Right renal pelvis (tissue), 4 donors: ENCODE data around the gene RND1. TPM values are rescaled to one million over a fixed set of nuclear protein-coding genes. Genes with fewer than 3 reads are reported as not detected.
A peak's percentile ranks its signal among the peaks of the same experiment; 100 is the strongest.
"Not testable (repeated sequence)": the region's sequence is repeated elsewhere in the genome, so short reads cannot be mapped to it uniquely, and the experiment has no call there.

Source experiments
- DNase-seq, 4 donors: peaks; one replicate each; pipeline ENCODE4 v3.0.0-alpha.2; 2013; ENCODE audit warnings: low read depth in 4 of 4, low spot score in 3 of 4, missing footprints in 1 of 4
- polyA plus RNA-seq, 4 donors: library from polyadenylated mRNA; unstranded; fragments of 120-200 nt; gene quantifications; one replicate each; pipeline ENCODE4 v1.2.1, GENCODE V29; 2013; ENCODE audit not compliant: insufficient read length in 4 of 4

RND1 gene
- polyA plus RNA-seq: 1 to 10 TPM; 2.6 to 4.2 (median 3.6) TPM

GRCh38 chr12:48865281-48866051, at the start of gene RND1:
Gene RND1 (minus strand): TSS chr12:48865870. CDS start chr12:48865767, 103 bp downstream.
- peak; percentile 77 to 87 (median 86) for DNase-seq

- no peak for DNase-seq
Measured at GRCh38 chr12:48910196-48910595, 44.5 kb upstream of the RND1 start.

- not testable (repeated sequence) for DNase-seq
Measured at GRCh38 chr12:48909698-48910097, 44.0 kb upstream of the RND1 start.

- DNase-seq: no peak
Measured at GRCh38 chr12:48907245-48907644, 41.6 kb upstream of the RND1 start.

- DNase-seq: peak; percentile 77 to 92 (median 84)
Measured at GRCh38 chr12:48903982-48904411, 38.3 kb upstream of the RND1 start.

GRCh38 chr12:48903363-48903981, 37.8 kb upstream of the RND1 start:
- no peak for DNase-seq

GRCh38 chr12:48901278-48901677, 35.6 kb upstream of the RND1 start:
- DNase-seq: no peak

- DNase-seq: no peak
Measured at GRCh38 chr12:48899651-48900050, 34.0 kb upstream of the RND1 start.

- no peak for DNase-seq
Measured at GRCh38 chr12:48894271-48894670, 28.6 kb upstream of the RND1 start.

- DNase-seq: peak in 3 of 4 donors; percentile 60 to 74 (median 69)
Measured at GRCh38 chr12:48890657-48891418, 25.2 kb upstream of the RND1 start.

GRCh38 chr12:48889679-48890078, 24.0 kb upstream of the RND1 start:
- no peak for DNase-seq

GRCh38 chr12:48883305-48884161, 17.9 kb upstream of the RND1 start:
- DNase-seq: no peak

GRCh38 chr12:48882972-48883304, 17.3 kb upstream of the RND1 start:
- DNase-seq: no peak

GRCh38 chr12:48882315-48882687, 16.6 kb upstream of the RND1 start:
- DNase-seq: no peak

- DNase-seq: no peak
Measured at GRCh38 chr12:48881686-48882314, 16.1 kb upstream of the RND1 start.

- DNase-seq: no peak
Measured at GRCh38 chr12:48880647-48881046, 15.0 kb upstream of the RND1 start.

- no peak for DNase-seq
Measured at GRCh38 chr12:48878548-48878947, 12.9 kb upstream of the RND1 start.

GRCh38 chr12:48875944-48876515, 10.4 kb upstream of the RND1 start:
- no peak for DNase-seq

GRCh38 chr12:48873534-48873933, 7.9 kb upstream of the RND1 start:
- not testable (repeated sequence) for DNase-seq

- no peak for DNase-seq
Measured at GRCh38 chr12:48873096-48873495, 7.4 kb upstream of the RND1 start.
